SK-N-SH treated with all-trans-retinoic acid at 6 μM for 48 hours (cell line): ENCODE measurements around the gene COL4A5.

Experiments
- ARNTL ChIP-seq: fragments of 450-650 bp; formaldehyde crosslinking; IDR thresholded peaks from 2 replicates; pipeline ENCODE4 v1.5.0; 2020; ENCODE audit warnings: low read depth, mild to moderate bottlenecking, moderate library complexity, borderline replicate concordance
- CREB5 ChIP-seq: fragments of 250-450 bp; sonication (Bioruptor Pico); IDR thresholded peaks from 2 replicates; pipeline ENCODE4 v1.5.1; 2020; ENCODE audit warnings: low read depth, mild to moderate bottlenecking, moderate library complexity
- CSDC2 ChIP-seq: fragments of 250-450 bp; sonication (Bioruptor Pico); IDR thresholded peaks from 2 replicates; pipeline ENCODE4 v1.5.0; 2020; ENCODE audit warnings: mild to moderate bottlenecking, moderate library complexity
- ISL1 ChIP-seq: fragments of 250-450 bp; sonication (Bioruptor Pico); IDR thresholded peaks from 2 replicates; pipeline ENCODE4 v2.1.2; 2022; ENCODE audit warnings: mild to moderate bottlenecking, moderate library complexity
- PATZ1 ChIP-seq: fragments of 250-450 bp; sonication (Bioruptor Pico); IDR thresholded peaks from 2 replicates; pipeline ENCODE4 v1.8.0; 2020; ENCODE audit warnings: mild to moderate bottlenecking, moderate library complexity, borderline replicate concordance
- POU6F1 ChIP-seq: fragments of 250-450 bp; sonication (Bioruptor Pico); IDR thresholded peaks from 2 replicates; pipeline ENCODE4 v1.8.0; 2021; ENCODE audit warnings: low read depth, mild to moderate bottlenecking, moderate library complexity, borderline replicate concordance
- TCF4 ChIP-seq: fragments of 250-450 bp; sonication (Bioruptor Pico); IDR thresholded peaks from 2 replicates; pipeline ENCODE4 v1.8.0; 2021; ENCODE audit warnings: mild to moderate bottlenecking, moderate library complexity, borderline replicate concordance
- ZNF70 ChIP-seq: fragments of 450-650 bp; formaldehyde crosslinking; IDR thresholded peaks from 2 replicates; pipeline ENCODE4 v1.5.0; 2020; ENCODE audit warnings: mild to moderate bottlenecking, moderate library complexity
- TF ChIP-seq, protein P1 (sequence below): fragments of 250-450 bp; sonication (Bioruptor Pico); IDR thresholded peaks from 2 replicates; pipeline ENCODE4 v1.5.1; 2021; ENCODE audit warnings: mild to moderate bottlenecking, moderate library complexity

- TF ChIP-seq, protein P1, sequence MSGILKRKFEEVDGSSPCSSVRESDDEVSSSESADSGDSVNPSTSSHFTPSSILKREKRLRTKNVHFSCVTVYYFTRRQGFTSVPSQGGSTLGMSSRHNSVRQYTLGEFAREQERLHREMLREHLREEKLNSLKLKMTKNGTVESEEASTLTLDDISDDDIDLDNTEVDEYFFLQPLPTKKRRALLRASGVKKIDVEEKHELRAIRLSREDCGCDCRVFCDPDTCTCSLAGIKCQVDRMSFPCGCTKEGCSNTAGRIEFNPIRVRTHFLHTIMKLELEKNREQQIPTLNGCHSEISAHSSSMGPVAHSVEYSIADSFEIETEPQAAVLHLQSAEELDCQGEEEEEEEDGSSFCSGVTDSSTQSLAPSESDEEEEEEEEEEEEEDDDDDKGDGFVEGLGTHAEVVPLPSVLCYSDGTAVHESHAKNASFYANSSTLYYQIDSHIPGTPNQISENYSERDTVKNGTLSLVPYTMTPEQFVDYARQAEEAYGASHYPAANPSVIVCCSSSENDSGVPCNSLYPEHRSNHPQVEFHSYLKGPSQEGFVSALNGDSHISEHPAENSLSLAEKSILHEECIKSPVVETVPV (CRISPR knock-in tag): no peak
- TF ChIP-seq CREB5 (CRISPR knock-in tag) (no peak), CSDC2 (CRISPR knock-in tag) (no peak), POU6F1 (CRISPR knock-in tag) (no peak), TCF4 (no peak), ZNF70 (no peak), PATZ1 (CRISPR knock-in tag) (no peak), ARNTL (CRISPR knock-in tag) (no peak), ISL1 (no peak)
Measured at GRCh38 chrX:108485960-108486359, 46.3 kb downstream of the COL4A5 start.
